Common myeloid progenitor, CD34-positive (primary cell): ENCODE data around the gene BCAR1.
"Not testable (repeated sequence)": the region's sequence is repeated elsewhere in the genome, so short reads cannot be mapped to it uniquely, and the experiment has no call there.

Source experiments
- CTCF ChIA-PET: fragments of 350-600 bp; sonication (Branson Sonifier 250); formaldehyde crosslinking; loops from one replicate; lab custom pipeline; 2021; ENCODE audit warnings: antibody characterized with exemption; lab: Charles Lee
- POLR2A ChIA-PET: fragments of 350-600 bp; sonication (Branson Sonifier 250); formaldehyde crosslinking; loops from one replicate; lab custom pipeline; 2021; ENCODE audit warnings: antibody characterized with exemption; lab: Charles Lee
- DNase-seq, 3 donors: peaks; one replicate each; pipeline versions ENCODE4 v3.0.0 to v3.0.0-alpha.2; 2013
- H3K27ac ChIP-seq, 2 experiments: 1 replicate in 1 of 2; 2 replicates in 1 of 2; pipeline ENCODE4 v1.7.0; 2013; ENCODE audit warnings: inconsistent platforms in 2 of 2, low read length in 2 of 2, mild to moderate bottlenecking in 2 of 2, low read depth in 1 of 2, moderate library complexity in 1 of 2; ENCODE audit not compliant: severe bottlenecking in 2 of 2, insufficient read depth in 1 of 2, poor library complexity in 1 of 2
- H3K27me3 ChIP-seq, 5 experiments: replicated peaks in 2 of 5; 1 replicate in 3 of 5; 2 replicates in 2 of 5; pipeline versions ENCODE4 v1.6.1 to v1.7.0; 2013; ENCODE audit warnings: low read length in 4 of 5, mild to moderate bottlenecking in 2 of 5, moderate library complexity in 2 of 5, inconsistent platforms in 1 of 5; ENCODE audit not compliant: insufficient read depth in 5 of 5, control insufficient read depth in 4 of 5
- H3K36me3 ChIP-seq, 4 experiments: 1 replicate in 2 of 4; 2 replicates in 2 of 4; pipeline versions ENCODE4 v1.6.1 to v1.7.0; 2013; ENCODE audit warnings: low read length in 3 of 4, control low read depth in 1 of 4, mild to moderate bottlenecking in 1 of 4; ENCODE audit not compliant: control insufficient read depth in 4 of 4, insufficient read depth in 4 of 4
- H3K4me1 ChIP-seq, 4 experiments: 1 replicate in 3 of 4; 2 replicates in 1 of 4; pipeline versions ENCODE4 v1.6.1 to v1.7.1; 2013; ENCODE audit warnings: low read length in 3 of 4, mild to moderate bottlenecking in 3 of 4, control low read depth in 1 of 4, inconsistent platforms in 1 of 4, moderate library complexity in 1 of 4; ENCODE audit not compliant: control insufficient read depth in 4 of 4, insufficient read depth in 4 of 4; ENCODE audit errors: control extremely low read depth in 1 of 4
- H3K4me3 ChIP-seq, 7 experiments: 1 replicate in 4 of 7; 2 replicates in 3 of 7; pipeline versions ENCODE4 v1.5.1 to v1.7.0; 2013; ENCODE audit warnings: mild to moderate bottlenecking in 7 of 7, low read length in 6 of 7, moderate library complexity in 6 of 7, inconsistent platforms in 2 of 7, low read depth in 2 of 7, control low read depth in 1 of 7; ENCODE audit not compliant: insufficient read depth in 4 of 7, control insufficient read depth in 1 of 7; ENCODE audit errors: extremely low read depth in 1 of 7
- H3K9me3 ChIP-seq, 5 experiments: 1 replicate in 4 of 5; 2 replicates in 1 of 5; pipeline versions ENCODE4 v1.6.1 to v1.7.1; 2013; ENCODE audit warnings: low read length in 4 of 5, mild to moderate bottlenecking in 2 of 5, inconsistent platforms in 1 of 5, low read depth in 1 of 5, moderate library complexity in 1 of 5; ENCODE audit not compliant: control insufficient read depth in 4 of 5, insufficient read depth in 2 of 5; ENCODE audit errors: control extremely low read depth in 1 of 5
- WGBS: methylation state at CpG from one replicate; pipeline ENCODE4 v1.1.5; 2013; ENCODE audit not compliant: insufficient coverage; 5-methylcytosine and 5-hydroxymethylcytosine counted together

Gene BCAR1

GRCh38 chr16:75227361-75228142 is 23.9 kb downstream of the BCAR1 start:
- no peak overlapping the region for H3K27ac ChIP-seq
- no peak overlapping the region for H3K4me3 ChIP-seq
- H3K4me1 ChIP-seq, result no peaks in the 10 kb centered on the region
- WGBS, result 93% methylated on average over 15 of the region's 18 CpGs
- no peak for DNase-seq
- CTCF ChIA-PET, result no interaction called here
- H3K27me3 ChIP-seq, result peaks cover 0 to 68% (median 12%) of the 10 kb centered on the region in 5 experiments
- no peaks in the 10 kb centered on the region for H3K36me3 ChIP-seq
- H3K9me3 ChIP-seq, result no peaks in the 10 kb centered on the region
- POLR2A ChIA-PET, result no interaction called here

- WGBS, result 80% methylated on average over 15 of the region's 22 CpGs
- Histone ChIP-seq H3K27ac (no peak overlapping the region), H3K4me3 (no peak overlapping the region), H3K4me1 (no peaks in the 10 kb centered on the region), H3K9me3 (no peaks in the 10 kb centered on the region), H3K27me3 (peaks cover 0 to 65% (median 12%) of the 10 kb centered on the region in 5 experiments), H3K36me3 (no peaks in the 10 kb centered on the region)
- DNase-seq, result no peak
- ChIA-PET POLR2A (no interaction called here), CTCF (no interaction called here)
These were observed 24.7 kb downstream of the BCAR1 start for GRCh38 chr16:75226550-75227360.

GRCh38 chr16:75225678-75226515 is 25.5 kb downstream of the BCAR1 start:
- H3K27ac ChIP-seq, result no peak overlapping the region
- POLR2A ChIA-PET, result no interaction called here

GRCh38 chr16:75225092-75225491 is 26.3 kb downstream of the BCAR1 start:
- peaks cover 0 to 53% (median 10%) of the 10 kb centered on the region in 5 experiments for H3K27me3 ChIP-seq
- no peaks in the 10 kb centered on the region for H3K9me3 ChIP-seq
- no peaks in the 10 kb centered on the region for H3K4me1 ChIP-seq
- H3K36me3 ChIP-seq, result no peaks in the 10 kb centered on the region
- no peak overlapping the region for H3K27ac ChIP-seq
- no peak overlapping the region for H3K4me3 ChIP-seq
- POLR2A ChIA-PET, result no interaction called here
- DNase-seq, result no peak
- CTCF ChIA-PET, result no interaction called here
- WGBS, result 77% methylated on average over 6 of the region's 12 CpGs

More at GRCh38 chr16:75225678-75226515, 25.5 kb downstream of the BCAR1 start:
- H3K4me3 ChIP-seq, result no peak overlapping the region
- no peaks in the 10 kb centered on the region for H3K9me3 ChIP-seq
- CTCF ChIA-PET, result no interaction called here
- H3K27me3 ChIP-seq, result peaks cover 0 to 61% (median 12%) of the 10 kb centered on the region in 5 experiments
- H3K4me1 ChIP-seq, result no peaks in the 10 kb centered on the region
- DNase-seq, result no peak
- WGBS, result 89% methylated on average over 14 of the region's 26 CpGs
- no peaks in the 10 kb centered on the region for H3K36me3 ChIP-seq

- Histone ChIP-seq H3K4me1 (peaks cover 0 to 2% (median 0%) of the 10 kb centered on the region in 4 experiments), H3K27me3 (peaks cover 0 to 47% (median 10%) of the 10 kb centered on the region in 5 experiments), H3K27ac (no peak overlapping the region), H3K9me3 (no peaks in the 10 kb centered on the region), H3K36me3 (no peaks in the 10 kb centered on the region), H3K4me3 (no peak overlapping the region)
- DNase-seq, result no peak
- ChIA-PET POLR2A (no interaction called here), CTCF (no interaction called here)
- WGBS, result 81% methylated on average over 8 of the region's 20 CpGs
These were observed 26.9 kb downstream of the BCAR1 start for GRCh38 chr16:75224306-75225082.

- H3K27ac ChIP-seq, H3K4me3 ChIP-seq, H3K4me1 ChIP-seq, H3K9me3 ChIP-seq, H3K36me3 ChIP-seq, DNase-seq, POLR2A ChIA-PET: not testable (repeated sequence)
- CTCF ChIA-PET, result interaction anchor here (1.3 kb wide), 1 partner anchor 23 kb away, joined by 6 read pairs; no protein-coding TSS in a partner anchor
- no CpG with 5 or more reads among the region's 20 CpGs for WGBS
- H3K27me3 ChIP-seq, result peaks cover 0 to 34% (median 13%) of the 10 kb centered on the region in 5 experiments
These were observed 28.3 kb downstream of the BCAR1 start for GRCh38 chr16:75223129-75223528.
